Stimulated activated CD4-positive, alpha-beta T cell treated with anti-CD3 and anti-CD28 coated beads, Interleukin-4, amount 100 ng/mL, for 1 hour (primary cell): ENCODE results near the gene LZTS2.

ENCODE experiments used
- DNase-seq: peaks from one replicate; pipeline ENCODE4 v3.0.0-alpha.2; 2020

The LZTS2 gene

DNA sequence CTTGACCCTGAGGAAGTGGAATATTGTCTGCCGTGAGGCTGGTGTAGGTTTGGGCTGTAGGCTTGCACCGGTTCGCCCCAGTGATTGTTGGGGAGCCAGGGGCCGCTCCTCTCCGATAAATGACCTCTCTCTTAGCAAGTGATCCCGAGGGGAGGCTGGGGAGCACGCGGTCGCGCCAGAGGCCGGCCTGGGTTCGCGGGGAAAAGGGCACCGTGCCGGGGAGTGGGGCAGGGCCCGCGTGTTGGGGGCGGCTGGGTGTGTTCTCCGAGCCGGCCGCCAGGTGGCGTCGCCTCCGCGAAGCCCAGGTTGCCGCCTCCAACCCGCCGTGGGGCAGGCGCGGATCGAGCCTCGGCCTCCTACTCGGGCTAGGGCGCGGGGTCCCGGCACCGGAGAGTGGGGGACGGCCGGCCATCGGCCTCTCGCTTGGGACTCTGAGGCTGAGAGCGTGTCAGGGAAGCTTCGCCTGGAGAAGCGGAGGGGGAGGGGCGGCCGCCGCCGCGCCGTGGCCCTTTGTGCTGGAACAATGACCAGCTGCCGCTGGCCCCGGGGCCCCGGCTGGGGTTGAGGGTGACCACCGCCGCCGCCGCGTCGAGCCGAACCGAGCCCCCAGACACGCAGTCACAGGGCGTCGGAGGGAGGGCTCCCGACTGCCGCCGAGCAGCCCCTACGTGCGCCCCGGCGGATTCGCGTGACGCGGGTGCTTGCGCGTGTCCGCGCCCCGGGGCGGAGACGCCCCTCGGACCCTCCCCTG, 442 bp upstream of the LZTS2 start:
- DNase-seq, result peak; percentile 80

- no peak for DNase-seq
Observed at GRCh38 chr10:101000127-101000914, 713 bp downstream of the LZTS2 start.

GRCh38 chr10:101000915-101001658, 1.5 kb downstream of the LZTS2 start:
- no peak for DNase-seq

DNA sequence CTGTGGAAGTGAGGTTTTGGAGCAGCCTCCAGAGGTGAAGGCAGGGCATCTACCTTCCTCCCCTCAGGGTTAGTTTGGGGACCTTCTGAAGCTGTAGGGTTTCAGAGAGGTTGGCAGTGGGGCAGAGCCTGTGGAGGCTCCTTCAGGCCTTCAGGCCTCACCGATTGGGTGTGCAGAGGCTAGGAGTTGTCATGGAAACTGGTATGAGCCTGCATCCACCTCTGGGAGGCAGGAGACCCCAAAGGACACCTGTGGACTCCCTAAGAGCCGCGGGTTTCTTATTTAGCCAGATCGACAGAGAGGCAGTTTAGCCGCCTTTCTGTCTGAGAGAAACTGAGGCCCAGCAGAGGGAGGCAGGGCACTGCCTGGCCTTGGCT, 2.0 kb downstream of the LZTS2 start:
- DNase-seq, result no peak

DNA sequence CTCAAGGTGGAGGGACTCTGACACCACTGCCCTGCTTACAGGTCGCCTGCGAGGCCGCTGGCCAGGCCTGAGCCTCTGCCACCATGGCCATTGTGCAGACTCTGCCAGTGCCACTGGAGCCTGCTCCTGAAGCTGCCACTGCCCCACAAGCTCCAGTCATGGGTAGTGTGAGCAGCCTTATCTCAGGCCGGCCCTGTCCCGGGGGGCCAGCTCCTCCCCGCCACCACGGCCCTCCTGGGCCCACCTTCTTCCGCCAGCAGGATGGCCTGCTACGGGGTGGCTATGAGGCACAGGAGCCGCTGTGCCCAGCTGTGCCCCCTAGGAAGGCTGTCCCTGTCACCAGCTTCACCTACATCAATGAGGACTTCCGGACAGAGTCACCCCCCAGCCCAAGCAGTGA, 2.8 kb downstream of the LZTS2 start:
- no peak for DNase-seq

- DNase-seq, result no peak
Observed at GRCh38 chr10:101003639-101004206, 4.1 kb downstream of the LZTS2 start.

GRCh38 chr10:101005361-101005760, 5.8 kb downstream of the LZTS2 start:
- DNase-seq, result no peak

DNA sequence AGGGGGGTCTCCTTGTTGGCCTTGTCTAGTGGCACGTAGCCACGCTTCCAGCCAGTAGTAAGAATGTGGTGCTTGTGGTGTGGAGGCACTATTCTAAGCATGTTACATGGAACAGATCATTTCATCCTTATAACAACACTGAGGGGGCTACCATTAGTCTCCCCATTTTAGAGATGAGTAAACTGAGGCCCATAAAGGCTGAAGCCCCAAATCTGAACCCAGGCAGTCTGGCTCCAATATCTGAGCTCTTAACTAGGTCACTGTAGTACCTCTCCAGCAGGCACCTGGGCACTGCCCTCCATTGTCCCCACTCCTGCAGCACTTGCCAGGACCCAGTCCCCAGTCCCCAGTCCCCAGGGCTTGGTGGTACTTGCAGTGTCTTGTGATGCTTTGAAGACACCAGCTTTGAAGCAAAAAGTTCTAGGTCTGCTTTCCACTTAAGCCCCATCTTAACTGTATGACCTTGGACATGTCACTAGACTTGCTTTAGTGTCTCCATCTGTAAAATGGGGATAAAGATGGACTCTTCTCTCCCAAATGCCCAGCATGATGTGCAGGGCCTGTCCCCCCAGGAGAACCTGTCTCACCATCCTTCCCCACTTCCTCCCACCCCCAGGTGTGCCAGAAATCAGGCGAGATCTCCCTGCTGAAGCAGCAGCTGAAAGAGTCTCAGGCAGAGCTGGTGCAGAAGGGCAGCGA, 6.4 kb downstream of the LZTS2 start:
- DNase-seq, result no peak

DNA sequence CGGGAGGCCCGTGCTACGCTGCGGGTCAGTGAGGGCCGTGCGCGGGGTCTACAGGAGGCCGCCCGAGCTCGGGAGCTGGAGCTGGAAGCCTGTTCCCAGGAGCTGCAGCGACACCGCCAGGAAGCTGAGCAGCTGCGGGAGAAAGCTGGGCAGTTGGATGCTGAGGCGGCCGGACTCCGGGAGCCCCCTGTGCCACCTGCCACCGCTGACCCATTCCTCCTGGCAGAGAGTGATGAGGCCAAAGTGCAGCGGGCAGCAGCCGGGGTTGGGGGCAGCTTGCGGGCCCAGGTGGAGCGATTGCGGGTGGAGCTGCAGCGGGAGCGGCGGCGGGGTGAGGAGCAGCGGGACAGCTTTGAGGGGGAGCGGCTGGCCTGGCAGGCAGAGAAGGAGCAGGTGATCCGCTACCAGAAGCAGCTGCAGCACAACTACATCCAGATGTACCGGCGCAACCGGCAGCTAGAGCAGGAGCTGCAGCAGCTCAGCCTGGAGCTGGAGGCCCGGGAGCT, 7.0 kb downstream of the LZTS2 start:
- DNase-seq, result no peak

- no peak for DNase-seq
Observed at GRCh38 chr10:101007099-101007711, 7.6 kb downstream of the LZTS2 start.

GRCh38 chr10:101007915-101008822, 8.6 kb downstream of the LZTS2 start:
- no peak for DNase-seq

DNA sequence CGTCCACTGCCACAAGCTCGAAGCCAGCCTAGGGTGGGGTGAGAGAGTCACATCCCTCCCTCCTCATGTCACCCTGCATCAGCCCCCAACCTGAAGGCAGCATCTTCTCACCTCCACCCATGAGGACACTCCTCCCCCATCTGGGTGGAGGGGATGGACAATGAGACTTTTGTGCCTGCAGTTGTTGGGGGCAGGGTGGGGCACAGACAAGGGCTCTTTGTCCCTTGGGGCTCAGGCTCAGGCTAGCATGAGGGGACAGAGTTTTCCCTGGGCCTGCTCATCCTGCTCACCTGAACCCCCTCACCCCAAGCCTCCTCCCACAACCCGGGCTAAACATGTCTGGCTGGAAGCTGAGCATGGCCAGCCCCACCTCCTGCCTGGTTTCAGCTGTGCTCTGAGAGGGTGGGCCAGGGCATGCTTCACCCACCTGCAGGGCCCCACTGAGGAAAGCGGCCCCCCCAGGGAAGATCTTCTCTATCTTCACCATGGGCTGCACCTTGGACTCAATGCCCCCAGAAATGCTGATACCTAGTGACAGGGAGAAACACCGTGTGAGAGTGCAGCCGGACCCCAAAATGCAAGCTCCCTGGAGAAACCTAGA, 9.3 kb downstream of the LZTS2 start:
- no peak for DNase-seq

DNA sequence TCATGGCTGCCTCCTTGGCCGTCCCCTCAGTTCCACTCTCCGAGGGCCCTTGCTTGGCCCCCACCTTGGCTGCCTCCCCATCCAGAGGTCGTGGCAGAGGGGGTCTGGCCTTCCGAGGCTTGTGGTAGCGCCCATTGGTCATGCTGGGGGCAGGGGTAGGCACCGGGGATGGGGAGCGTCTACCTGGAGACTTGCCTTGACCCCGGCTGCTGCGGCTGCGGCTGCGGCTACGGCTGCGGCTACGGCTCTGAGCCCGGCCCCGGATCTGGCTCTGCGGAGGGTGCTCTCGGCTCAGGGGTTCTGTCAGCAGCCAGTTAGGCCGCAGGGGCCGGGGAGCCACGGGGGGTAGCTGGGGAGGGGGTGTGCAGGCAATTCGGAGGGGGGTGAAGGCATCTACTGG, 10.7 kb downstream of the LZTS2 start:
- no peak for DNase-seq

GRCh38 chr10:101011517-101012423, 12.2 kb downstream of the LZTS2 start:
- DNase-seq, result no peak

DNA sequence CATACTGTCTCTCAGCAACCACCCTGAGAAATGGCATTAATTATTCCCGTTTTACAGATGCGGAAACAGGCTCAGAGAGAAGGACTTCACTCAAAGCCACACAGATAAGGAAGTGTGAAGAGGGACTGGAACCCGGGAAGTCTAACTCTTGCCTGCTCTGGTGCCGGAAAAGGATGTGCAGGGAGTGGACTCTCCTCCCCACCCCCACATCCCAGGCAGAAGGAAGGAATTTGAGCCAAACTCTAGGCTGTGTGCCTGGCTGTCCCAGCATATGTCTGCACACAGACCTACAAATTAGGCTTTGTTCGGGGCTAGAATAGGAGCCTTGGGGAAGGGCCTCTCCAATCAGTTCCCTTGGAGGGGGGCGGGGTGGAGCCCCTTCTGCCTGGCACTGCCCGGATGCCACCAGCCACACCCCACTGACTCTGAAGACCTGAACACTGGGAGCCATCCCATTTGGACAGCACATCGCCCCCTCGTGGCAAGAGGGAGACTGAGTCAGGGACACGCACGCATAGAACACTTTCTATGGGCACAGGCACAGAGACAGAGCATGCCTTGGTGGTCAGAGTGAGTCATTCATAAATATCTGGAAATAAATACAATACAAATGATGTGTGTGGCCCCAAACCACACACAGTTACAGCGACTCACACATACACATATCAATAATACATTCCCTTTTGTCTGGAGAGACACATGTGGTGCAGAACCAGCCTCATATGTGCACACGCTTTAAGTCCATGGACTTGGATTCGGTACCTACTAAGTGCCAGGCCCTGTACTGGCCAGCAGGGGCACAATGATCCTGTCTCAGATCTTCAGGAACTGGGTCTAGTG, 13.1 kb downstream of the LZTS2 start:
- peak; percentile 73 for DNase-seq

DNA sequence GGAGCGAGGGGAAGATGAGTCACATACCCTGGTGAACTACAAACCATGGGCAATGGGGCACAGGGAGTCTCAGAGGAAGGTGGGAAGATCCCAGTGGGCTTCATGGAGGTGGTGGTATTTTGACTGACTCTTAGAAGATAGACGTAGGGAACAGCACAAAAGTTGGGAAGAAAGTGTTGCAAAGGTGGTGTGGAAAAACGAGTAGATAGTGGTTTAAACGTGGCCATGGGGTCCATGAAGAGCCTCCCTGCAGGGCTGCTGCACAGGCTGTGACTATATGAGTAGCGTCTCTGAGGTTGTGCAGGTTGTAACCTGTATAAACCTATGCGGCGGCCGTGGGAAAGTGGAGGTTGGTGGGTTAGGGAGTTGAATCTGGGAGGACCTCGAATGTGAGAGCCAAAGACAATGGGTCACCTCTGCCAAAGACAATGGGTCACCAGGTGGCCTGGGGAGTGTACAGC, 13.8 kb downstream of the LZTS2 start:
- DNase-seq, result no peak

DNA sequence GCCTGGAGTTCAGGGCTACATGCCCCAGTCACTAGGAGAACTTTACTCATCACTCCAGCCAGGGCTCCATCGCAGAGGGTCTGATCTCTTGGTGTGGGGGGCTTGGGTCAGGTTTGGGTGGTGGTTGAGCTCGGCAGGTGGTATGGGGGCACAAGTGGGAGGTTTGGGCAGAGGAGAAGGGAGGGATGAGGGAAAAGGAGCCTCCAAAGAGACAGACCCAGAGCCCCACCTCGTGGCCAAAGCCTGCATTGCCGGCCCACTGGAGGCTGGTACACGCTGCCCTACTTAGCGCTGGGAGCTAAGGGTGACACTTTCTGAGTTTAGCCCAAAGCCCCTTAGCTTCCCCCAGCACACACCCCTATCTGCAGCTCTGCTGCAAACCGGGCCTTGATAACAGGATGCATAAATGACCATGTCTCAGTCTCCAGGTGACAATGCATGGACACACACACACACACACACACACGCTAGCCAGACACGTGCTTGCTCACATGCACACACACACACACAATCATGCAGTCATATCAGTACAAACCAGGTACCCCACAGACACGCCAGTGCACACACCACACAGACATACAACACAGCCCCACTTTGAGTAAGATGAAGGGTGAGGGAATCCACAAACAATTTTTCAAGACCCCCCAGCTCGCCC, 14.7 kb downstream of the LZTS2 start:
- peak; percentile 78 for DNase-seq
